HCT116 (cell line): ENCODE measurements around the gene LRP1B. TPM values are rescaled to one million over a fixed set of nuclear protein-coding genes. Genes with fewer than 3 reads are reported as not detected.

Source experiments
- ATAC-seq: fragments of 200-7000 bp; cut with Tn5 transposase; 2 replicates; pipeline ENCODE4 v1.9.1; 2020; ENCODE audit warnings: mild to moderate bottlenecking, moderate library complexity
- BruUV-seq: library from RNA; stranded (reverse); fragments of 400-500 nt; replicated peaks from 2 replicates; lab custom pipeline; 2021; lab: Mats Ljungman, UMichigan
- CTCF ChIA-PET: fragments of 300-600 bp; sonication (Branson Sonifier 250); formaldehyde crosslinking; loops from one replicate; lab custom pipeline; 2021; ENCODE audit warnings: antibody characterized with exemption; lab: Charles Lee
- POLR2A ChIA-PET: fragments of 300-600, 350-600 bp; sonication (Branson Sonifier 250); formaldehyde crosslinking; loops from one replicate; lab custom pipeline; 2021; ENCODE audit warnings: antibody characterized with exemption; lab: Charles Lee
- RAD21 ChIA-PET, 2 experiments: fragments of 300-600 bp; sonication (Branson Sonifier 250); formaldehyde crosslinking; loops; one replicate each; lab custom pipeline; 2023; ENCODE audit warnings: low total read pairs in 2 of 2; ENCODE audit not compliant: uncharacterized antibody in 2 of 2, unreplicated experiment in 2 of 2, low non-redundant PET in 1 of 2; lab: Charles Lee
- DNase-seq: peaks from one replicate; pipeline ENCODE4 v3.0.0-alpha.2; 2010; ENCODE audit warnings: low read depth, low spot score
- H2AFZ ChIP-seq: fragments of 200-600 bp; shearing (Covaris generic), sonication (generic); 2 replicates; pipeline ENCODE4 v1.6.1; 2017; ENCODE audit warnings: low read depth, mixed run types, mixed read lengths, antibody characterized with exemption, low read length; ENCODE audit not compliant: poor library complexity, severe bottlenecking
- H3K27ac ChIP-seq: 2 replicates; pipeline ENCODE4 v1.5.1; 2012; ENCODE audit warnings: low read depth, low read length
- H3K27me3 ChIP-seq: fragments of 200-600 bp; sonication (generic); 2 replicates; pipeline ENCODE4 v1.6.1; 2016; ENCODE audit warnings: mixed run types, low read length, mixed read lengths; ENCODE audit not compliant: insufficient read depth
- H3K36me3 ChIP-seq, 2 experiments: fragments of 200-500 bp in 1 of 2; fragments of 200-600 bp in 1 of 2; sonication (Bioruptor generic) in 1 of 2; sonication (generic) in 1 of 2; 2 replicates each; pipeline versions ENCODE4 v1.5.1 to v1.6.1; 2014 to 2016; ENCODE audit warnings: low read length in 2 of 2, inconsistent platforms in 1 of 2, mixed read lengths in 1 of 2, mixed run types in 1 of 2; ENCODE audit not compliant: insufficient read depth in 2 of 2, control insufficient read depth in 1 of 2
- H3K4me1 ChIP-seq, 2 experiments: fragments of 200-600 bp in 1 of 2; sonication (generic) in 1 of 2; 2 replicates each; pipeline versions ENCODE4 v1.5.1 to v1.6.1; 2012 to 2017; ENCODE audit warnings: low read length in 2 of 2, inconsistent platforms in 1 of 2, mild to moderate bottlenecking in 1 of 2, mixed read lengths in 1 of 2, mixed run types in 1 of 2, moderate library complexity in 1 of 2; ENCODE audit not compliant: insufficient read depth in 2 of 2, control insufficient read depth in 1 of 2
- H3K4me2 ChIP-seq: fragments of 200-600 bp; sonication (generic); 2 replicates; pipeline ENCODE4 v1.6.1; 2017; ENCODE audit warnings: mixed run types, low read length, mixed read lengths
- H3K4me3 ChIP-seq, 2 experiments: fragments of 200-600 bp in 1 of 2; sonication (generic) in 1 of 2; replicated peaks in 1 of 2; 2 replicates each; pipeline ENCODE4 v1.5.1; 2011 to 2016; ENCODE audit warnings: low read length in 2 of 2, control low read depth in 1 of 2, low read depth in 1 of 2, mild to moderate bottlenecking in 1 of 2, mixed read lengths in 1 of 2, mixed run types in 1 of 2
- H3K79me2 ChIP-seq: fragments of 200-600 bp; sonication (generic); 2 replicates; pipeline ENCODE4 v1.6.1; 2017; ENCODE audit warnings: mild to moderate bottlenecking, mixed run types, low read length, moderate library complexity, mixed read lengths; ENCODE audit not compliant: insufficient read depth
- H3K9ac ChIP-seq: fragments of 200-600 bp; sonication (generic); 2 replicates; pipeline ENCODE4 v1.6.1; 2016; ENCODE audit warnings: low read length, mixed read lengths
- H3K9me2 ChIP-seq: fragments of 200-600 bp; sonication (generic), shearing (Covaris generic); 2 replicates; pipeline ENCODE4 v1.6.1; 2017; ENCODE audit warnings: mixed run types, mild to moderate bottlenecking, moderate library complexity; ENCODE audit not compliant: insufficient read depth
- H3K9me3 ChIP-seq, 2 experiments: fragments of 200-500 bp in 1 of 2; fragments of 200-600 bp in 1 of 2; sonication (Bioruptor generic) in 1 of 2; sonication (generic) in 1 of 2; 2 replicates each; pipeline ENCODE4 v1.6.1; 2014 to 2017; ENCODE audit warnings: low read length in 2 of 2, mixed read lengths in 2 of 2, inconsistent platforms in 1 of 2, low read depth in 1 of 2, mild to moderate bottlenecking in 1 of 2, mixed run types in 1 of 2, moderate library complexity in 1 of 2; ENCODE audit not compliant: control insufficient read depth in 1 of 2, insufficient read depth in 1 of 2
- H4K20me1 ChIP-seq: fragments of 200-600 bp; sonication (generic), shearing (Covaris generic); 2 replicates; pipeline ENCODE4 v1.6.1; 2017; ENCODE audit warnings: mixed run types, mild to moderate bottlenecking, moderate library complexity; ENCODE audit not compliant: insufficient read depth
- CBX3 ChIP-seq: IDR thresholded peaks from 2 replicates; pipeline ENCODE4 v1.6.1; 2012; ENCODE audit warnings: low read depth
- CEBPB ChIP-seq: IDR thresholded peaks from 2 replicates; pipeline ENCODE4 v1.6.1; 2012; ENCODE audit warnings: low read depth
- EGR1 ChIP-seq: IDR thresholded peaks from 2 replicates; pipeline ENCODE4 v1.6.1; 2012; ENCODE audit warnings: low read depth
- ELF1 ChIP-seq: IDR thresholded peaks from 2 replicates; pipeline ENCODE4 v1.6.1; 2012; ENCODE audit warnings: low read depth, borderline replicate concordance
- EZH2 ChIP-seq: fragments of 200-600 bp; sonication (generic); IDR thresholded peaks from 2 replicates; pipeline ENCODE4 v1.6.1; 2017; ENCODE audit warnings: antibody characterized with exemption, mixed run types
- JUND ChIP-seq: IDR thresholded peaks from 2 replicates; pipeline ENCODE4 v1.6.1; 2012
- POLR2A ChIP-seq: IDR thresholded peaks from 2 replicates; pipeline ENCODE4 v1.7.0; 2011; ENCODE audit warnings: borderline replicate concordance; ENCODE audit not compliant: insufficient read depth, insufficient read length; ENCODE audit errors: extremely low read depth
- POLR2AphosphoS5 ChIP-seq: IDR thresholded peaks from 2 replicates; pipeline ENCODE4 v1.6.1; 2011; ENCODE audit warnings: mild to moderate bottlenecking, low read depth, low read length, moderate library complexity
- RAD21 ChIP-seq: IDR thresholded peaks from 2 replicates; pipeline ENCODE4 v1.6.1; 2012; ENCODE audit warnings: low read depth, mild to moderate bottlenecking
- SIN3A ChIP-seq: IDR thresholded peaks from 2 replicates; pipeline ENCODE4 v1.6.1; 2012; ENCODE audit warnings: low read depth
- SRF ChIP-seq: IDR thresholded peaks from 2 replicates; pipeline ENCODE4 v1.6.1; 2012; ENCODE audit warnings: low read depth
- TCF7L2 ChIP-seq: IDR thresholded peaks from 2 replicates; pipeline ENCODE4 v1.7.0; 2011; ENCODE audit warnings: borderline replicate concordance, inconsistent platforms; ENCODE audit not compliant: insufficient read depth, insufficient read length; ENCODE audit errors: extremely low read depth
- ZFX ChIP-seq: fragments of 450-650 bp; IDR thresholded peaks from 2 replicates; pipeline ENCODE4 v1.6.1; 2017
- ZNF274 ChIP-seq: fragments of 200-500 bp; sonication (Bioruptor generic); IDR thresholded peaks from 2 replicates; pipeline ENCODE4 v1.6.1; 2014; ENCODE audit warnings: mild to moderate bottlenecking, low read depth, low read length, inconsistent platforms
- intact Hi-C: fragments of 100-400 bp; cut with micrococcal nuclease; formaldehyde crosslinking; loops from 2 replicates; pipeline ENCODE4 v1.10.0; 2022
- total RNA-seq: library from RNA; stranded (reverse); gene quantifications from one replicate; pipeline ENCODE4 v1.2.1, GENCODE V29; 2021; ENCODE audit not compliant: unreplicated experiment
- TF ChIP-seq, protein P1 (sequence below): IDR thresholded peaks from 2 replicates; pipeline ENCODE4 v1.6.1; 2012; ENCODE audit warnings: low read depth
- TF ChIP-seq, protein P2 (sequence below), 3 experiments: fragments of 200-600 bp in 1 of 3; sonication (generic) in 1 of 3; IDR thresholded peaks in 2 of 3; conservative IDR thresholded peaks in 1 of 3; 2 replicates each; pipeline ENCODE4 v1.5.1; 2012 to 2017; ENCODE audit warnings: low read depth in 2 of 3, low read length in 2 of 3, antibody characterized with exemption in 1 of 3, borderline replicate concordance in 1 of 3, control low read depth in 1 of 3, mild to moderate bottlenecking in 1 of 3, mixed read lengths in 1 of 3, mixed run types in 1 of 3, moderate library complexity in 1 of 3; ENCODE audit not compliant: insufficient read depth in 1 of 3

The LRP1B gene
- total RNA-seq, 1 experiment from 2014 or later = 0.34 TPM

DNA sequence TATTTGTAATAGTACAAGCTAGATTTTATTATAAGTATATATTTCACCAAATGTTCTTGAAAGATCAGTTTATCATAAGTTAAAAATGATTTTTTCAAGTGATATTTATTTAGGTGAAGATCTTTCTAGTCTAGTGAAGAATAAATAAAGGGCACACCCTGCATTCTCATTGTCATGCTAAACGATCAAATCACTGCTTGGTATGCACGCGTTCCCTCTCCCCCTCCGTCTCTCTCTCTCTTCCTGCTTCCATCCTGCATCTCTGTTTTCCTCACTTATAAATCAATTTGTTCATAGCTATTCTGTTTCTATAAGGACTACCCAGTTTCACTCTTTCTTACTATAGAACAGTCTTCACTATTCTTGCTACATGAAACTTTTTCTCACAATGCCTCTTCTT lies 1067.4 kb downstream of the LRP1B start:
- intact Hi-C loops = no loop called here
- H3K9me2 ChIP-seq = no peaks in the 10 kb centered on the region
- TF ChIP-seq SIN3A (no peak), EZH2 (no peak), TCF7L2 (no peak), ZNF274 (no peak), POLR2AphosphoS5 (no peak), RAD21 (no peak), JUND (no peak), ZFX (no peak), ELF1 (no peak), CBX3 (no peak), CEBPB (no peak), SRF (no peak), POLR2A (no peak), EGR1 (no peak)
- TF ChIP-seq, protein P1, sequence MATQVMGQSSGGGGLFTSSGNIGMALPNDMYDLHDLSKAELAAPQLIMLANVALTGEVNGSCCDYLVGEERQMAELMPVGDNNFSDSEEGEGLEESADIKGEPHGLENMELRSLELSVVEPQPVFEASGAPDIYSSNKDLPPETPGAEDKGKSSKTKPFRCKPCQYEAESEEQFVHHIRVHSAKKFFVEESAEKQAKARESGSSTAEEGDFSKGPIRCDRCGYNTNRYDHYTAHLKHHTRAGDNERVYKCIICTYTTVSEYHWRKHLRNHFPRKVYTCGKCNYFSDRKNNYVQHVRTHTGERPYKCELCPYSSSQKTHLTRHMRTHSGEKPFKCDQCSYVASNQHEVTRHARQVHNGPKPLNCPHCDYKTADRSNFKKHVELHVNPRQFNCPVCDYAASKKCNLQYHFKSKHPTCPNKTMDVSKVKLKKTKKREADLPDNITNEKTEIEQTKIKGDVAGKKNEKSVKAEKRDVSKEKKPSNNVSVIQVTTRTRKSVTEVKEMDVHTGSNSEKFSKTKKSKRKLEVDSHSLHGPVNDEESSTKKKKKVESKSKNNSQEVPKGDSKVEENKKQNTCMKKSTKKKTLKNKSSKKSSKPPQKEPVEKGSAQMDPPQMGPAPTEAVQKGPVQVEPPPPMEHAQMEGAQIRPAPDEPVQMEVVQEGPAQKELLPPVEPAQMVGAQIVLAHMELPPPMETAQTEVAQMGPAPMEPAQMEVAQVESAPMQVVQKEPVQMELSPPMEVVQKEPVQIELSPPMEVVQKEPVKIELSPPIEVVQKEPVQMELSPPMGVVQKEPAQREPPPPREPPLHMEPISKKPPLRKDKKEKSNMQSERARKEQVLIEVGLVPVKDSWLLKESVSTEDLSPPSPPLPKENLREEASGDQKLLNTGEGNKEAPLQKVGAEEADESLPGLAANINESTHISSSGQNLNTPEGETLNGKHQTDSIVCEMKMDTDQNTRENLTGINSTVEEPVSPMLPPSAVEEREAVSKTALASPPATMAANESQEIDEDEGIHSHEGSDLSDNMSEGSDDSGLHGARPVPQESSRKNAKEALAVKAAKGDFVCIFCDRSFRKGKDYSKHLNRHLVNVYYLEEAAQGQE = no peak
- TF ChIP-seq, protein P2, sequence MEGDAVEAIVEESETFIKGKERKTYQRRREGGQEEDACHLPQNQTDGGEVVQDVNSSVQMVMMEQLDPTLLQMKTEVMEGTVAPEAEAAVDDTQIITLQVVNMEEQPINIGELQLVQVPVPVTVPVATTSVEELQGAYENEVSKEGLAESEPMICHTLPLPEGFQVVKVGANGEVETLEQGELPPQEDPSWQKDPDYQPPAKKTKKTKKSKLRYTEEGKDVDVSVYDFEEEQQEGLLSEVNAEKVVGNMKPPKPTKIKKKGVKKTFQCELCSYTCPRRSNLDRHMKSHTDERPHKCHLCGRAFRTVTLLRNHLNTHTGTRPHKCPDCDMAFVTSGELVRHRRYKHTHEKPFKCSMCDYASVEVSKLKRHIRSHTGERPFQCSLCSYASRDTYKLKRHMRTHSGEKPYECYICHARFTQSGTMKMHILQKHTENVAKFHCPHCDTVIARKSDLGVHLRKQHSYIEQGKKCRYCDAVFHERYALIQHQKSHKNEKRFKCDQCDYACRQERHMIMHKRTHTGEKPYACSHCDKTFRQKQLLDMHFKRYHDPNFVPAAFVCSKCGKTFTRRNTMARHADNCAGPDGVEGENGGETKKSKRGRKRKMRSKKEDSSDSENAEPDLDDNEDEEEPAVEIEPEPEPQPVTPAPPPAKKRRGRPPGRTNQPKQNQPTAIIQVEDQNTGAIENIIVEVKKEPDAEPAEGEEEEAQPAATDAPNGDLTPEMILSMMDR (IDR thresholded peaks at IDR 0.05 in 2 of 3, conservative IDR thresholded peaks at IDR 0.05 in 1 of 3; ENCODE audit: borderline replicate concordance in 1 of 3, insufficient read depth in 1 of 3, low read depth in 2 of 3, low read length in 2 of 3) = no peak
- TF ChIP-seq, all 23 proteins: peak for 0
- no TSS peak for BruUV-seq
- no peaks in the 10 kb centered on the region for H3K27me3 ChIP-seq
- no peaks in the 10 kb centered on the region for H4K20me1 ChIP-seq
- ChIA-PET CTCF (no interaction called here), RAD21 (no interaction called here), POLR2A (no interaction called here)
- DNase-seq (no peak), ATAC-seq (no peak)
- no peak overlapping the region for H3K27ac ChIP-seq
- no peak overlapping the region for H3K4me2 ChIP-seq
- no peak overlapping the region for H3K9ac ChIP-seq
- H3K4me1 ChIP-seq = no peaks in the 10 kb centered on the region
- no peaks in the 10 kb centered on the region for H3K79me2 ChIP-seq
- no peak overlapping the region for H2AFZ ChIP-seq
- no peaks in the 10 kb centered on the region for H3K9me3 ChIP-seq
- no peaks in the 10 kb centered on the region for H3K36me3 ChIP-seq
- H3K4me3 ChIP-seq = no peak overlapping the region
